Chondrocyte (in vitro differentiated cells): Measurements from ENCODE around the gene NPAS2. TPM values are rescaled to one million over a fixed set of nuclear protein-coding genes. Genes with fewer than 3 reads are reported as not detected.

Experiments
- DNase-seq: peaks from one replicate; pipeline ENCODE4 v3.0.0; 2021; ENCODE audit warnings: mixed read lengths, low spot score
- H3K27ac Mint-ChIP-seq: one replicate; pipeline ENCODE4 v1.8.0; 2021; ENCODE audit warnings: mild to moderate bottlenecking, moderate library complexity, mixed read lengths; ENCODE audit not compliant: unreplicated experiment
- H3K27me3 Mint-ChIP-seq: 2 replicates; pipeline ENCODE4 v1.8.0; 2021; ENCODE audit warnings: low read depth, mixed read lengths
- H3K36me3 Mint-ChIP-seq: 2 replicates; pipeline ENCODE4 v1.8.0; 2021; ENCODE audit warnings: low read depth, mixed read lengths
- H3K4me1 Mint-ChIP-seq: 2 replicates; pipeline ENCODE4 v1.8.0; 2021; ENCODE audit warnings: low read depth, mild to moderate bottlenecking, mixed read lengths
- H3K4me3 Mint-ChIP-seq: one replicate; pipeline ENCODE4 v1.8.0; 2021; ENCODE audit warnings: mild to moderate bottlenecking, moderate library complexity, mixed read lengths; ENCODE audit not compliant: unreplicated experiment
- H3K9me3 Mint-ChIP-seq: 2 replicates; pipeline ENCODE4 v1.8.0; 2021; ENCODE audit warnings: low read depth, mixed read lengths
- CTCF ChIP-seq: fragments of 200-600 bp; sonication (generic); IDR thresholded peaks from 2 replicates; pipeline ENCODE4 v1.5.0; 2021; ENCODE audit warnings: antibody characterized with exemption, mild to moderate bottlenecking, moderate library complexity
- total RNA-seq: library from RNA; stranded (reverse); gene quantifications from 3 replicates; pipeline ENCODE4 v1.2.1, GENCODE V29; 2021

Gene NPAS2
- total RNA-seq, 1 donor from 2014 or later = 25.6 TPM

DNA sequence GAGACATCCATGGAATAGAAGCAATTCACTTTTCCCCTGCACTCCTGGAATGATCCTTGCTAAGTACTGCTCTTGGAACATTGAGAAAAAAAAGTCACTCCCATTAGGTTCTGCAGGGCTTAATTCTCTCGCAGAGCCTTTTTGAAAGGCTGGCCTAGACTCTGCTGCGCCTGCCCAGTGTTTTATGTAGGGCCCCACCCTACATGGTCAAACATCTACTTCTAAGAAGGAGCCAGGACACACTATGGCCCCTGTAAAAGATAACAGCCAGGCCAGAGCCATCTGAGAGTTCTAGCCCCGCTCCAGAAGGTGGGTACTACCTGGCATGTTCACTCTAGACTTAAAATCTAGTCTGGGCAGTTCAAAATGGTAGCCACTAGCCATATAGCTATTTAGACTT, 30.6 kb upstream of the NPAS2 start:
- H3K4me3 Mint-ChIP-seq = no peak overlapping the region
- no peaks in the 10 kb centered on the region for H3K9me3 Mint-ChIP-seq
- TF ChIP-seq CTCF = no peak
- no peak overlapping the region for H3K27ac Mint-ChIP-seq
- no peak for DNase-seq
- H3K36me3 Mint-ChIP-seq = no peaks in the 10 kb centered on the region
- peaks cover 31% of the 10 kb centered on the region for H3K4me1 Mint-ChIP-seq
- H3K27me3 Mint-ChIP-seq = peaks cover 2% of the 10 kb centered on the region

DNA sequence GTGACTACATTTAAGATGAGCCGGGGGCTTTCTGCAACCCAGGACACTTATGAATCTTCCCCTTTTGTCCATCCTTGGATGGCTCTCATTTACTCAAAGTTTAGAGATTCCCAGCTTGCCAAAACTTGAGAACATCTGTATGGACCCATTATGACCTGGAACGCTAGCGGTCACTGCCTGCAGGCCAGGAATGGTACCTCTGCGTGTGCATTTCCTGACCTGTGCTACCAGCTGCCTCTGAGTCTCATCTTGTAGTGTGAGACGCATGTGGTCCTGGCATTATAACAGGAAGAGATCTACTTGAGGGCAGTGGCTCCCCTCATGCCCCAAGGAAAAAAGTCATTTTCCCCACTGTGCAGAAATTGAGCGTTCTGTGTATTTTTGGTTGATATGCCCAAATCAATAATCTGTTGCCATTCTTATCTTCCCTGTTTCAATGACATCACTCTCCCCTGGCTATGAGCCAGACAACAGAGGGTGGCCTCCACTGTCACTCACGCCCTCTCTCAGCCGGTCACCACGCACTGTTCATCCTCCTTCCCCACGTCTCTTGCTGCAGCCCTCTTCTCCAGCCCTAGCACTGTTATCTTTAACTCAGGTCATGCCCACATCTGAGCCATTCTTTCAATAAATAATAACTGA, 28.5 kb upstream of the NPAS2 start:
- Mint-ChIP-seq H3K9me3 (no peaks in the 10 kb centered on the region), H3K4me3 (no peak overlapping the region), H3K36me3 (no peaks in the 10 kb centered on the region), H3K27me3 (peaks cover 2% of the 10 kb centered on the region), H3K4me1 (peaks cover 15% of the 10 kb centered on the region), H3K27ac (no peak overlapping the region)
- DNase-seq = no peak
- TF ChIP-seq CTCF = no peak

GRCh38 chr2:100791936-100792308, 28.0 kb upstream of the NPAS2 start:
- peaks cover 2% of the 10 kb centered on the region for H3K27me3 Mint-ChIP-seq
- no peaks in the 10 kb centered on the region for H3K9me3 Mint-ChIP-seq
- H3K4me1 Mint-ChIP-seq = peaks cover 15% of the 10 kb centered on the region
- no peak for DNase-seq
- H3K36me3 Mint-ChIP-seq = no peaks in the 10 kb centered on the region
- no peak for TF ChIP-seq CTCF
- no peak overlapping the region for H3K27ac Mint-ChIP-seq
- no peak overlapping the region for H3K4me3 Mint-ChIP-seq

GRCh38 chr2:100793220-100793619, 26.7 kb upstream of the NPAS2 start:
- TF ChIP-seq CTCF = no peak
- no peaks in the 10 kb centered on the region for H3K9me3 Mint-ChIP-seq
- no peak for DNase-seq
- H3K4me1 Mint-ChIP-seq = peaks cover 9% of the 10 kb centered on the region
- no peaks in the 10 kb centered on the region for H3K36me3 Mint-ChIP-seq
- H3K27ac Mint-ChIP-seq = no peak overlapping the region
- H3K4me3 Mint-ChIP-seq = no peak overlapping the region
- H3K27me3 Mint-ChIP-seq = peaks cover 2% of the 10 kb centered on the region

- Mint-ChIP-seq H3K4me1 (peaks cover 6% of the 10 kb centered on the region), H3K27ac (no peak overlapping the region), H3K4me3 (no peak overlapping the region), H3K36me3 (no peaks in the 10 kb centered on the region), H3K27me3 (peaks cover 2% of the 10 kb centered on the region), H3K9me3 (no peaks in the 10 kb centered on the region)
- DNase-seq = no peak
- no peak for TF ChIP-seq CTCF
These were observed 26.0 kb upstream of the NPAS2 start for GRCh38 chr2:100793982-100794381.
